ENCODE data around the gene ATP2B3.

GRCh38 chrX:153494541-153495361 is 22.7 kb upstream of the ATP2B3 start, which contains the start of gene BGN:
- no peak for TF ChIP-seq EZH2 (IDR thresholded peaks at IDR 0.05)
- TF ChIP-seq FOXP2 (optimal IDR thresholded peaks at IDR 0.05; ENCODE audit: control extremely low read depth, extremely low read length, insufficient read depth) = no peak

All from SK-N-MC (cell line).